ENCODE results near the gene CEL.
A peak's percentile ranks its signal among the peaks of the same experiment; 100 is the strongest.
"Not testable (repeated sequence)": the region's sequence is repeated elsewhere in the genome, so short reads cannot be mapped to it uniquely, and the experiment has no call there.

CEL gene

GRCh38 chr9:133061764-133062145 lies at the start of gene CEL:
Gene CEL, plus strand, starts transcription at chr9:133061981. Its CDS starts 22 bp downstream, at chr9:133062003.
- DNase-seq, result not testable (repeated sequence)

GRCh38 chr9:133014696-133015095 lies 47.1 kb upstream of the CEL start:
- no peak for DNase-seq

GRCh38 chr9:133023117-133023890 lies 38.5 kb upstream of the CEL start:
- DNase-seq, result no peak

GRCh38 chr9:133026426-133026825 lies 35.4 kb upstream of the CEL start:
- DNase-seq, result no peak

GRCh38 chr9:133027134-133027533 lies 34.6 kb upstream of the CEL start:
- no peak for DNase-seq

GRCh38 chr9:133028221-133028620 lies 33.6 kb upstream of the CEL start:
- DNase-seq, result no peak

- DNase-seq, result no peak
These were observed 31.8 kb upstream of the CEL start for GRCh38 chr9:133029994-133030316.

GRCh38 chr9:133030317-133031129 lies 31.3 kb upstream of the CEL start, which contains the start of gene GTF3C5:
Gene GTF3C5, plus strand, starts transcription at chr9:133030997. Its CDS starts 15 bp downstream, at chr9:133031012.
- DNase-seq, result peak; percentile 99

GRCh38 chr9:133031130-133031422 lies 30.7 kb upstream of the CEL start:
- no peak for DNase-seq

- no peak for DNase-seq
These were observed 30.3 kb upstream of the CEL start for GRCh38 chr9:133031496-133031911.

GRCh38 chr9:133032171-133032570 lies 29.6 kb upstream of the CEL start:
- no peak for DNase-seq

GRCh38 chr9:133035669-133036068 lies 26.1 kb upstream of the CEL start:
- DNase-seq, result no peak

- DNase-seq, result no peak
These were observed 23.8 kb upstream of the CEL start for GRCh38 chr9:133037775-133038515.

GRCh38 chr9:133040892-133041479 lies 20.8 kb upstream of the CEL start:
- peak; percentile 51 for DNase-seq

- no peak for DNase-seq
These were observed 19.8 kb upstream of the CEL start for GRCh38 chr9:133041958-133042357.

GRCh38 chr9:133042676-133043075 lies 19.1 kb upstream of the CEL start:
- DNase-seq, result no peak

GRCh38 chr9:133043449-133044035 lies 18.2 kb upstream of the CEL start:
- no peak for DNase-seq

GRCh38 chr9:133044125-133044524 lies 17.7 kb upstream of the CEL start:
- DNase-seq, result no peak

- DNase-seq, result no peak
These were observed 17.1 kb upstream of the CEL start for GRCh38 chr9:133044661-133045060.

GRCh38 chr9:133045132-133045531 lies 16.6 kb upstream of the CEL start:
- DNase-seq, result no peak

GRCh38 chr9:133046196-133046899 lies 15.4 kb upstream of the CEL start:
- no peak for DNase-seq

- no peak for DNase-seq
These were observed 14.9 kb upstream of the CEL start for GRCh38 chr9:133046900-133047295.

All from eye (tissue), 1 donor.